Ammon's horn (tissue), 1 donor: Measurements from ENCODE around the gene ACAA1.
"Not testable (repeated sequence)": the region's sequence is repeated elsewhere in the genome, so short reads cannot be mapped to it uniquely, and the experiment has no call there.

Experiments
- DNase-seq: peaks from one replicate; pipeline ENCODE4 v3.0.0-alpha.2; 2016; ENCODE audit warnings: low spot score

Gene ACAA1

GRCh38 chr3:38136777-38137614 is at the start of gene ACAA1:
Gene ACAA1, minus strand, starts transcription at chr3:38137127. Its CDS starts 92 bp downstream, at chr3:38137035.
- DNase-seq: peak; percentile 100

GRCh38 chr3:38177181-38177580 is 40.3 kb upstream of the ACAA1 start:
- DNase-seq: no peak

- no peak for DNase-seq
Observed at GRCh38 chr3:38173834-38174418, 37.0 kb upstream of the ACAA1 start.

- DNase-seq: no peak
Observed at GRCh38 chr3:38171622-38172021, 34.7 kb upstream of the ACAA1 start.

- DNase-seq: no peak
Observed at GRCh38 chr3:38170722-38171121, 33.8 kb upstream of the ACAA1 start.

DNA sequence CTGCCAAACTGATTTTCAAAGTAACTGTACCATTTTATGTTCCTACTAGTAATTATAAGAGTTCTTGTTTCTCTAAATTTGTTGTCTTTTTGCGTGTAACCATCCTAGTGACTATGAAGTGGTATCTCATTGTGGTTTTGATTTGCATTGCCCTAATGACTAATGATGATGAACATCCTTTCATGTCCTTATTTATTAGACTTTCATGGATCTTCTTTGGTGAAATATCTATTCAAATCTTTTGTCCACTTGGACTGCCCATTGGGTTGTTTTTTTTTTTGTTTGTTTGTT is 32.0 kb upstream of the ACAA1 start:
- no peak for DNase-seq

DNA sequence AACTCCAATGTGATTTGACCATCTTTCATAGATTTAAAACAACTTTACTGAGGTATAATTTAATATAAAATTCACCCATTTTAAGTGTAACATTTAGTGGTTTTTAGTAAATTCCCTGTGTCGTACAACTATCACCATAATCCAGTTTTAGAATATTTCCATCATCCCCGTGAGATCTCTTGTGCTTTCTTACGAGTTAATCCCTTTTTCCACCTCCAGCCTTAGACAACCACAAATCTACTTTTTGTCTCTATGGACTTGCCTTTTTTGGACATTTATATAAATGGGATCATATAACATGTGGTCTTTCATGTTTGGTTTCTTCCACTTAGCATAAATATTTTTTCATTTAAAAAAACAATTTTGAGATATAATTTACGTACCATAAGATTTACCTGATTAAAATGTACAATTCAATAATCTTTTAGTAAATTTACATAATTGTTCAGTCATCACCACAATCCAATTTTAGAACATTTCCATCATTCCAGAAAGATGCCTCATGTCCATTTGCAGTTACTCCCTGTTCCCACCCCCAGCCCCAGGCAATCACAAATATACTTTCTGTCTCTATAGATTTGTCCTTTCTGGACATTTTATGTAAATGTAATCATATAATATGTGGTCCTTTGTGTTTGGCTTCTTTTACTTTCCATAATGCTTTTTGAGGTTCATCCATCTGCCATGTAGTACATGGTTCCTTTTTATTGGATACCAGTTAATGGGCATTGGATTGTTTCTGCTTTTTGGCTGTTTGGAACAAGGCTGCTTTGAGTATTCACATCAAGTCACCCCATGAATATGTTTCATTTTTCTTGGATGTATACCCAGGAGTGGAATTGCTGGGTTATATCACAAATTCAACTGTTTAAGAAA is 31.5 kb upstream of the ACAA1 start:
- DNase-seq: no peak

DNA sequence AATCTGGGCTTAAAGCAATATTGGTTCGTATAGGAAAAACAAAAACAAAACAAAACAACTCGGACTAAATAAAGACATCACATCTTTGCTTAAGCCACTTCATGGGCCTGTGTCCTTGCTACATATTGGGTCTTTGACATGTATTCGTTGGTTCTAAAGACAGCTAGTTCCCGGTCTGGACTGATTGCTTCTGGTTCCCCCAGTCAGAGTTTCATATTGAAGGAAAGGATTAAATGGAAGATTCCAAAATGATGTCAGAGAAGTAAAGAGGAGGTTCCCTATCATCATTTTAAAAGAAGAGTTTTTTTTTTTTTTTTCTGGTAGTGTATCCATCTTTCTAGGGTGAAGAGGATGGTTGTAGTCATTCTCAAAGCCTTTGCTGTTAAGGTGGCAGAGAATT is 30.7 kb upstream of the ACAA1 start:
- DNase-seq: no peak

DNA sequence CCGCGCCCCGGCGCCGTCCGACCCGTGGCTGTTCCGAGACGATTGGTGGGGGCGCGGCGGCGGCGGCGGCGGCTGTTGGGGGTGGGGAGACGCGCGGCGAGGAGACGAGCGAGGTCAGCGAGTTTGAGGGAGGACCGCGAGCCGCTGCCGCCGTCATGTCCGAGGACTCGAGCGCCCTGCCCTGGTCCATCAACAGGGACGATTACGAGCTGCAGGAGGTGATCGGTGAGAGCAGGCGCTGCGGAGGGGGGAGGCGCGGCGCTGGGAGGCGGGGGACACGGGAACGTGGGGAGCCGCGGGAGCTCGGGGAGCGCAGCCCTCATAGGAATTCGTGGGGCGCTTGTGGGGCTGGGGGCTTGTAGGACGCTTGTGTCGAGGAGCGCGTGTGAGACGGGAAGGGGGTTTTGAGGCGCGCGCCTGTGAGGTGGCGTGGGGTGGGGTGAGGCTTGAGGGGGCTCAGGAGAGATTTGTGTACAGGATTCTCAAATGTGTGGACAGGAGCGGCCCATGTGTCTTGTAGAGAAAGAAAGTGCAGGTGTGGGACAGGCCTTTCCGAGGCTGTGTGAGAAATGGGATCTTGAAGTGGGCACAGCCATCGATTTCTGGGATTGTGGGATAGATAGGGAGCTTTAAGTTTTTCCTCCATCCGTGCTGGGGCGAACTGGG is 28.9 kb upstream of the ACAA1 start:
- peak; percentile 56 for DNase-seq

DNA sequence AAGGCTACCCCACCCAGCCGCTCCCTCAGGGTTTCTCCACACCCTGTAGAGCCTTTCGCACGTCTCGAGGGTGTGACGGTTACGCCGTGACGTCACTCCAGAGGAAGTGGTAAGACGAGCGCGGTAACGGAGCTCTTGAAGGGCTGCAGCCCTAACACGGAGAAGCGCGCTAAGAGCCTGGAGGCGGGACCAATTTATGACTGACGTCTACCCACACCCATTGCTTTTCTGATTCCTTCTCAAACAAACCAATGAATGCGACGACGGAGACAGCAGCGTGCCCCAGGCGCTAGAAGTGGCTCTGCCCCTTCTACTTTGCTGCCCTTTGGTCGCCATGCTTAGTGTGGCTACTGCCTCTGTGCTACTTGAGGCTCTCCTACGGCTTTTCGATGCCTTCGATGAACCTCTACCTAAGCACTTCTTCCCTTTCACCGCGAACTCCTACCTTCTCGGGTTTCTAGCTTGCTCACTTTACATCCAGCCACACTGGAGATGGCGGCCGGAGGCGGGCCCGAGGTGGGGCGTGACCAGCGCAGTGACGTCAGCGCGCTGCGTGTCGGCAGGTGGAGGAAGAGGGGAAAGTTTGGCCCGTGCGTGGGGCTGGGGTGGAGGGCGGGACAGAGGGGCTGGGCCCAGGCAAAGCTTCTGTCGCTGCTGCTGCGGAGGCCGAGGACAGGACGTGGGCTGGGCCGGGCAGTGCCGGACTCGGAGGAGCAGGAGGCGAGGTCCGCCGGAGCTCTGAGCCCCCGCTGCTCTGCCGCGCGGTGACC is 28.2 kb upstream of the ACAA1 start, which contains the start of gene OXSR1:
Gene OXSR1 (plus strand): TSS at position 586 of the 770 bp plus-strand sequence. CDS start 340 bp downstream, outside the sequence.
- DNase-seq: peak; percentile 100

DNA sequence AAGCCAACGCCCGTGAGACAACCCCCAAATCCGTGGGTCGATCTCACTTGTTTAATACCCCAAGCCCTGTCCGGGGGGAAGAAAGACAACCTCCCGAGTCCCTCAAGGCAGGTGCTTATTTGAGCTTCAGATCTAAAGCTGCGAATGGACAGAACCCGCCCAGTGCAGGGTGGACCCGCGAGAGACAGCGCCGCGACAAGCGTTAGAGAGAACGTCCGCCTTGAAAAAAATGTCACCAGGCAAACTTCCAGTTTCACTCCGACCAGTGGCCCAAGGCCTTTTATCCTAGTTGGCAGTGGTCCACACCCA is 27.7 kb upstream of the ACAA1 start:
- no peak for DNase-seq

- no peak for DNase-seq
Observed at GRCh38 chr3:38163841-38164642, 27.1 kb upstream of the ACAA1 start.

GRCh38 chr3:38163117-38163840 is 26.4 kb upstream of the ACAA1 start:
- DNase-seq: no peak

- not testable (repeated sequence) for DNase-seq
Observed at GRCh38 chr3:38160704-38161103, 23.8 kb upstream of the ACAA1 start.

DNA sequence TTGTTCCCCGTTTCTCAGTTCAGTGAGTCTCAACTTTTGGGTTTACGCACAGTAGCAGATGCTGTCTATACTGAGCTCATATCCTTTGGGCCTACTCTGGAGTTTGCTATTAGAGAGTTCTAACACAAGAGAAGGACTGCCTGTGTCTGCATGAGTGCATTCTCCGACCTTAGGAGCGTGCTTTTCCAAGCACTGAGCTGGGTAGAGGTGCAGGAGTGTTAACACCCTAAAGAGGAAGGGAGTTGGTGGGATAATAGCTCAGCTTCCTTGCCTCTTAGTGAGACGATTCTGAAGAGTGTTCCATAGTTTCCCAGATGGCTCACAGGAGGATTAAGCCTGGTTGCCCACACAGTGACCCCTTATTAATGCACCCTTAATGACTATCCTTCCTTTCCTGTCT is 21.5 kb upstream of the ACAA1 start:
- no peak for DNase-seq

DNA sequence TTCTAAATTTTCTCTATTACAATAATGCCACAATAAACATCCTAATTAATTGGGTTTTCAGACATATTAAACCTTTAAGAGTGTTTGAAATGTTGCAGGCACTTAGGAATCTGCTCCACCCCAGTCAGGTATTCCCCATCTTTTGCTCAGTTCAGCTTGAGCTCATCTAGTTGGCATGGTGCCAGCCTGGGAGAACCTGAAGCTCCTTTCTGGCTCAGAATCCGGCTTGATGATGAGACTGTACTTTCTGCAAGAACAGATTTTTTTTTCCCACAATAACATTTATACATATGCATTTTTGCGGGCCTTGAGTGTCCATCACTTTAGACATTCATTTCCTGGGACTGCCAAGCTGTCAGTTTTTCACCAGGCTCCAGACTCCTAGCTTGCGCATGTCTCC is 20.7 kb upstream of the ACAA1 start:
- DNase-seq: no peak

- DNase-seq: no peak
Observed at GRCh38 chr3:38157117-38157516, 20.2 kb upstream of the ACAA1 start.

GRCh38 chr3:38155825-38156224 is 18.9 kb upstream of the ACAA1 start:
- no peak for DNase-seq

GRCh38 chr3:38154625-38155255 is 17.8 kb upstream of the ACAA1 start:
- DNase-seq: no peak
